ENCODE data around the gene MAPK8IP2. TPM values are rescaled to one million over a fixed set of nuclear protein-coding genes. Genes with fewer than 3 reads are reported as not detected.

The MAPK8IP2 gene
- total and polyA plus RNA-seq, 2 of the 13 experiments (the other 11 are each of a cell fraction or from before 2014, with no cell fraction given): 1.3 to 2.6 TPM

GRCh38 chr22:50569041-50569459, 31.5 kb upstream of the MAPK8IP2 start (continued):
- TF ChIP-seq DPF2 (CRISPR knock-in tag; IDR thresholded peaks at IDR 0.05; ENCODE audit: borderline replicate concordance, low read depth) (peak; percentile 64), SMARCE1 (IDR thresholded peaks at IDR 0.05; ENCODE audit: borderline replicate concordance) (no peak), KDM2A (CRISPR knock-in tag; IDR thresholded peaks at IDR 0.05; ENCODE audit: borderline replicate concordance, low read depth) (peak; percentile 31; the same call in 1 of the 2 replicates), KAT8 (CRISPR knock-in tag; IDR thresholded peaks at IDR 0.05) (peak; percentile 26; the same call in 1 of the 2 replicates), ELF3 (CRISPR knock-in tag; IDR thresholded peaks at IDR 0.05) (peak; percentile 46; the same call in 1 of the 2 replicates), ZNF460 (CRISPR knock-in tag; IDR thresholded peaks at IDR 0.05; ENCODE audit: borderline replicate concordance) (peak; percentile 85), HNRNPH1 (optimal IDR thresholded peaks at IDR 0.05; ENCODE audit: low read depth, low read length) (peak; percentile 2), SATB2 (CRISPR knock-in tag; IDR thresholded peaks at IDR 0.05) (no peak), XRCC5 (optimal IDR thresholded peaks at IDR 0.05; ENCODE audit: low read length) (no peak), NR2F1 (CRISPR knock-in tag; IDR thresholded peaks at IDR 0.05) (no peak), ZNF101 (CRISPR knock-in tag; IDR thresholded peaks at IDR 0.05; ENCODE audit: borderline replicate concordance, low read depth) (no peak), ARID4A (CRISPR knock-in tag; IDR thresholded peaks at IDR 0.05; ENCODE audit: borderline replicate concordance) (no peak; the same call in 1 of the 2 replicates), SOX6 (IDR thresholded peaks at IDR 0.05) (no peak), SOX6 (CRISPR knock-in tag; IDR thresholded peaks at IDR 0.05) (peak; percentile 51), GZF1 (CRISPR knock-in tag; IDR thresholded peaks at IDR 0.05) (no peak), ZBED4 (CRISPR knock-in tag; IDR thresholded peaks at IDR 0.05; ENCODE audit: borderline replicate concordance) (no peak), HDAC2 (CRISPR knock-in tag; IDR thresholded peaks at IDR 0.05) (peak; percentile 69), HDAC6 (IDR thresholded peaks at IDR 0.05; ENCODE audit: low read depth, low read length) (no peak), MEIS1 (CRISPR knock-in tag; IDR thresholded peaks at IDR 0.05; ENCODE audit: borderline replicate concordance) (0 out of 2 replicates have a peak, but pooled peaks have one; percentile 42), DMAP1 (CRISPR knock-in tag; IDR thresholded peaks at IDR 0.05) (no peak), THAP9 (CRISPR knock-in tag; IDR thresholded peaks at IDR 0.05; ENCODE audit: borderline replicate concordance) (no peak)
